GM10248 (cell line): ENCODE data around the gene ZMYND11.

Experiments
- CTCF ChIA-PET: fragments of 300-600 bp; sonication (Branson Sonifier 250); formaldehyde crosslinking; extraction: SDS; loops from one replicate; lab custom pipeline; 2021; ENCODE audit warnings: antibody characterized with exemption; lab: Yijun Ruan, JAX
- POLR2A ChIA-PET: fragments of 350-650 bp; sonication (Branson Sonifier 250); formaldehyde crosslinking; extraction: SDS; loops from one replicate; lab custom pipeline; 2020; ENCODE audit warnings: antibody characterized with exemption; lab: Yijun Ruan, JAX
- DNase-seq: peaks from one replicate; pipeline ENCODE4 v3.0.0; 2012; ENCODE audit errors: extremely low spot score
- TF ChIP-seq, protein P1 (sequence below): IDR thresholded peaks from 2 replicates; pipeline ENCODE4 v1.5.1; 2012; ENCODE audit warnings: mild to moderate bottlenecking, low read depth; ENCODE audit errors: extremely low read depth, missing control alignments, control extremely low read depth

The ZMYND11 gene

DNA sequence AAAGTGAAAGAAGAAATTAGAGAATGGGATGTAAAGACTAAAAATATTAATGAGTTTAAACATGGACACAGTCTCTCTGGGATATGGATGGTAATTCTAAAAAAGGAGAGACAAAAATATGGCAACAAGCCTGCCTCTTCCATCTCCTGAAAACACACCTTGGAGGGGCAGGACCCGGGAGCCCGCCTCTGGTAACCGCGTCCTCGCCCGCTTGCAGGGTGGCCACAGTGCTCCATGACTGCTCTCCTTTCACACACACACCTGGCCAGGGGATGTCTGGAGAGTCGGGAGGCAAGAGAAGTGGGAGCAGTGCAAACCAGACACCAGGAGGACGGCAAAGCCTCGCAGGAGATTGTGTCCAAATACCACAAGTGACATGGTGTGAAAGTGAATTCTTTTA, 166.3 kb downstream of the ZMYND11 start:
- TF ChIP-seq, protein P1, sequence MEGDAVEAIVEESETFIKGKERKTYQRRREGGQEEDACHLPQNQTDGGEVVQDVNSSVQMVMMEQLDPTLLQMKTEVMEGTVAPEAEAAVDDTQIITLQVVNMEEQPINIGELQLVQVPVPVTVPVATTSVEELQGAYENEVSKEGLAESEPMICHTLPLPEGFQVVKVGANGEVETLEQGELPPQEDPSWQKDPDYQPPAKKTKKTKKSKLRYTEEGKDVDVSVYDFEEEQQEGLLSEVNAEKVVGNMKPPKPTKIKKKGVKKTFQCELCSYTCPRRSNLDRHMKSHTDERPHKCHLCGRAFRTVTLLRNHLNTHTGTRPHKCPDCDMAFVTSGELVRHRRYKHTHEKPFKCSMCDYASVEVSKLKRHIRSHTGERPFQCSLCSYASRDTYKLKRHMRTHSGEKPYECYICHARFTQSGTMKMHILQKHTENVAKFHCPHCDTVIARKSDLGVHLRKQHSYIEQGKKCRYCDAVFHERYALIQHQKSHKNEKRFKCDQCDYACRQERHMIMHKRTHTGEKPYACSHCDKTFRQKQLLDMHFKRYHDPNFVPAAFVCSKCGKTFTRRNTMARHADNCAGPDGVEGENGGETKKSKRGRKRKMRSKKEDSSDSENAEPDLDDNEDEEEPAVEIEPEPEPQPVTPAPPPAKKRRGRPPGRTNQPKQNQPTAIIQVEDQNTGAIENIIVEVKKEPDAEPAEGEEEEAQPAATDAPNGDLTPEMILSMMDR = no peak
- ChIA-PET CTCF (no interaction called here), POLR2A (no interaction called here)
- no peak for DNase-seq
